HG02852 (cell line): ENCODE measurements around the gene BCO1.

Source experiments
- ATAC-seq: cut with Tn5 transposase; IDR thresholded peaks from one replicate; pipeline ENCODE4 v1.9.1; 2021; ENCODE audit warnings: mild to moderate bottlenecking, moderate library complexity; ENCODE audit not compliant: unreplicated experiment

BCO1 gene

DNA sequence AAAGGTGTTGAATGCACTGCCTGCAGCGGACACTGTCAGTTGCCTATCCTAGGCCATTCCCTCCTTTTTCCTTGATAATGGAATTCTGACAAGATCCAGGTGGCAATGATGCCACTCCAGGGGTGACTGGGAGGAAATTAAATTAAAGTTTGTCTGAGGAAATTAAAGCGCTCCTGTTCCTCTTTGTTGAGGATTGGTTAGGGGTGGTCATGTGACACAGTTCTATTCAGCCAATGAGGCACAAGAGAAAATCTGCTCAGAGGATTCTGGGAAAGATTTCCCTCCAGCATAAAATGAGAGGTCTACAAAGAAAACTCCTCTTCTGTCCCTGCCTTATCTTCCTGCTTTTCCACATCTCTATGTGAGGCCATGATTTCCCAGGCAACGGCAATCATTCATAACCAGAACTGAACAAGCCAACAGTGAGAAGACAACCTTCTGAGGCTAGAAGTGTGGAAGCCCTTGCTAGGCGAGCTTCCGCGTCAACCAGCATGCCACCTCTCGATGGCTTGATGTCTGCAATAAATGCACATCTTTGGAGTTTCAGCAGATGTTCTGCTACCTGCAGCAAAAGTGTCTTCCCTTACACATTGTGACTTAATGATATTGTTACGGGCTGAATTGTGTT lies 5.6 kb upstream of the BCO1 start:
- no peak for ATAC-seq

- ATAC-seq, result no peak
These were observed 1.2 kb upstream of the BCO1 start for GRCh38 chr16:81237282-81237681.

- ATAC-seq, result no peak
These were observed 570 bp upstream of the BCO1 start for GRCh38 chr16:81237942-81238295.

DNA sequence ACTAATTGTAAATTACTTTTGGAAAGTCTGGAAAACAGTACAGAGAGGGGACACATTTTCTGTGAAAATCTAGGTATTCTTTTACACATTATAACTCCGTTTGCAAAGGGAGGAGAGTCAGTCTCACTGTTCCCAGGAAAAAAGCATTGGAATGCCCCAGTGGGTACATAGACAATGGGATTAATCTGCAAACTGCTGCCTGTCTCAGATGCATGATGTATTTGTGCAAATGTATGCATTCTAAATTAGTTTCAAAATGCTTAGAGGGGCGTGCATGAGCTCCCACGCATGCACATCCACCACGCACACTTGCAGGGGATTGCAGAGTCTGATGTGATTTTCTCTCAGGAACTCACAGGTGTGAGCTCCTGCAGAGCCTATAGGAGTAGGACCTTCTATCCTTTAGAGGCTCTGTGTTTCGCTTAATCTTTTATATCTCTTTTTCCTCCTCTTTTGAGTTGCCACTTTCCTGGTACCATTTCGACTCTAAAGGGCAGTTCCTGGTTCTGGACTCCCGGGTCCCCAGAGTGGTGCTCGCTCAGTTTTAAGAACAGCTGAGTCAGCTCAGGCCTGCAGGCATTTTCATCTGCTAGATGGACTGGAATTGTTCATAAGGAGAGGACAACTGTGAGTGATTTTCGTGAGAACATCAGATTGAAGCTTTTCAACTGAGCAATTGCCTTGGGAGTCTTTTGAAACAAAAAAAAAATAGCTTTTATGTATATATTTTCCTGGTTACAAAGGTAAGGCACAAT lies 1.1 kb downstream of the BCO1 start:
- no peak for ATAC-seq

DNA sequence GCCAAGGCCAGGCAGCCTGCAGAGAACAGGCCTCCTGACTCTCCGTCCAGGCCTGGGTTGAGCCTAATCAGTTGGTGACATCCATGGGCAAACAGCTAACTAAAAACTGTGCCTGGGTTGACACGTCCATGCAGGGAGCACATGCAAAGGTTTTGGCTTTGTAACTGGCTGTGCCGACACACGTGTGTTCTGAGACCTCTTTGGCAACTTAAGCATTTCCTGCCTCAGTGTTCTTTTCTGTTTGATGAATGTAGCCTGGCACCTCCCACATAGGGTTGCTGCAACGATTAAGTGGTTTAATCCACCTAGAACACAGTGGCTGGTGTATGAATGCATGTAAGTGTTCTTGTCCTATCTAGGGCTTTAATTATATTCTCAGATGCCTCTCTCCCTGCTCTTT lies 3.2 kb downstream of the BCO1 start:
- no peak for ATAC-seq

DNA sequence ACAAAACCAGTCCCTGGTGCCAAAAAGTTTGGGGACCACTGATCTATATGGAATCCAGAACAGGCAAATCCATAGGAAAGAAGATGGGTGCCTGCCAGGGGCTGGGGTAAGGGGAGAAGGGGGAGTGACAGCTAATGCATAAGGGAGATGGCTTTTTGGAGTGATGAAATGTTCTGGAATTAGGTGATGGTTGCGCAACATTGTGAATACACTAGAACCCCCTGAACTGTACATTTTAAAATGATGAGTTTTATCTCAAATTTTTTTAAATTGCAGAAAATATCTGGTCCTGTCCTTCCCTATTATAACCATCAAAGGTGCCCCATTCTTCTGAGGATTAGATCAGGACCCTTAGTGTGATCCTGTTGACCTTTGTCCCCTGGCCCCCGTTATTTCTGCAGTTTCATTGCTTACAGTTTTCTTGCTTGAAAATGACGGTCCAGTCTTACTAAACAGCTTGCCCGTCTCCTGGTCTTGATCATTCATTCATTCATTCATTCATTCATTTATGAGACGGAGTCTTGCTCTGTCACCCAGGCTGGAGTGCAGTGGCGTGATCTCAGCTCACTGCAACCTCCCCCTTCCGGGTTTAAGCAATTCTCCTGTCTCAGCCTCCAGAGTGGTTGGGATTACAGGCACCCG lies 4.6 kb downstream of the BCO1 start:
- no peak for ATAC-seq

GRCh38 chr16:81243942-81244341 lies 5.5 kb downstream of the BCO1 start:
- ATAC-seq, result no peak

DNA sequence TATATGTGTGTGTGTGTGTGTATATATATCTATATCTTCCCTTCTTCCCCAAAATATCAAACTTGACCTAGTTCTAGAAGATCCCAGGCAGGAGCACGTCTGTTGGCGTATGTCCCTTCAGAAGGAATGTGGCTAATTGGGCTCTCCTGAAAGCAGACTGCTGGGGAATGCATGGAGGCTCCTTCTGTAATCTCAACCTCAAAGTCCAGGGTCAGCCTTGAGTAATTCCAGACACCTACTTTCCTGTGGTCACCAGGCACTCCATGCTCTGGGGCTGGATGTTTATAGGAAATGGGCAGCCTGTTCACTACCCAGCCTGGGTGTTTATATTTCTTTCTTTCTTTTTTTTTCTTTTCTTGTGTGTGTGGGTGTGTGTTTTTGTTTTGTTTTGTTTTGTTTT lies 13.4 kb downstream of the BCO1 start:
- no peak for ATAC-seq

DNA sequence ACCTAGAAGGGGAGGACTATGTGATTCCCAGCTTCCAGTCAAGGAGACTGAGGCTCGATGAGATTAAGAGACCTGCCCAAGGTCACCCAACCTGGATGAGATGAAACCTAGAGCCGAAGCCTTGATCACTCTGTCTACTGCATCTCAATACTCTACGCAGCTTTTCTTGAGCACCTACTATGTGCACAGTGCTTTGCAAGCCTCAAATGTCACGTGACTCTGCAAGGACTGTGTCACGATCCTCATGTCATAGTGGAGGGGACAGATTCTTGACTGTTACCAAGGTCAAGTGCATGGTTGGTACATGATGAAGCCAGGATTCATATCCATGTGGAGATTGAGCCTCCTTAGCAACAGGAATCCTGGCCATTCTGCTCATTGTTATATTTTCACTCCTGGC lies 14.7 kb downstream of the BCO1 start:
- no peak for ATAC-seq

GRCh38 chr16:81254922-81255526 lies 16.5 kb downstream of the BCO1 start:
- ATAC-seq, result no peak

- ATAC-seq, result no peak
These were observed 21.4 kb downstream of the BCO1 start for GRCh38 chr16:81259916-81260315.

DNA sequence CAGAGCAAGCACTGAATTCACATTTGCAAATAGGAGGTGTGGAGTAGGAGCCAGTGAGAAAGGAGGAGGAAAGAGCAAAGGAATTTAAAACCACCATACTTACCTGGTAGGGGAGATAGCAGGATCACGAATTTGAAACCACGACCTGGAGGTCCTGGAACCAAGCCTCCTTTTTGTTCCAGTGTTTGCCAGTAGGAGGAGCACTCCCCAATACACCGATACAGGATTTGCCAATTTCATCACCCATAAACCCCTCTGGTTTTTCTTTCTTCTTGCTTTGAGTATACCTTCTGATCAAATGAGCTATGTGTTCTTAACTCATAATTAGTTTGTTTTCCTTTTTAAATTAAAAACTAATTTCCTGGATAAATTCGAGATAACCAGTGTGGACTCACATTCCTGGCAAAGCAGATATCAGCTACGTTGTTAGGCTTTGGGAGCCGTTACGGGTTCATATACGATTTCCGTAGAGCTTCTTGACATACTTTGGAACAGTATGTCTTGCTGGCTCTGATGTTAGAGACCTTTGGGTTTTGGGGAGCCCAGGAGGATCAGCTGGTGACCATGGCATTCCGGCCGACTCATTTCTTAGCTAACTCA lies 22.7 kb downstream of the BCO1 start:
- no peak for ATAC-seq

DNA sequence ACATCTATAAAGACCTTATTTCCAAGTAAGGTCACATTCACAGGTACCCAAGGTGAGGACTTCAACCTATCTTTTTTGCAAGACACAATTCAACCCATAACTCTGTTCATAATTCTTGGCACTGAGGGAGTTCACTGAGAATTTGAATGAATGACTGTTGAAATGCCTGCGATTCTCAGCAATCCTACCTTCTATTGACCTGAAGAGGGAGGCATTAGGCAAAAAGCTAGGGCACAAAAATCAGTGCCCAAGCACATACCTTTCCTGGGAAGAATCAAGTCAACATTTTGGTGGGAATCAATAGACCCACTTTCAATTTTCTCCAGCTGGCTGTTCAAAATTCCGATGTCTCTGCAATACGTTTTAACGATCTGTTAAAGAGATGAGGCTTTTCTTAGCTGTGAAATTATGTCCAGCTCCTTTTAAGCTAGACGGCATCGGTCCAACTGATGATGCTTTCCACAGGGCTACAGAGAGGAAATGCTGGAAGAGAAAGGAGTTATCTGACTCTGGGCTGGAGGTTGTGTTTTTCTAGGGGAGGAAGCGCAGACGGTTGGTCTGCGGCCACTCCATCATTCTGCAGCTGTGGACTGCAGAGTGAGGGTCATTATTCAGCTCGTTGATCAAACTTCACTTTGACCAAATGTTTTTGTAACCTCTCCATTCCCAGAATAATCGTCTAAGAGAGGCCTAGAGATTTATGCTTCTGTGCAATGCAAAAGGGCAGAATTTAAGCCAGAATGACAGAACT lies 25.2 kb downstream of the BCO1 start:
- no peak for ATAC-seq

GRCh38 chr16:81264386-81264785 lies 25.9 kb downstream of the BCO1 start:
- ATAC-seq, result no peak

DNA sequence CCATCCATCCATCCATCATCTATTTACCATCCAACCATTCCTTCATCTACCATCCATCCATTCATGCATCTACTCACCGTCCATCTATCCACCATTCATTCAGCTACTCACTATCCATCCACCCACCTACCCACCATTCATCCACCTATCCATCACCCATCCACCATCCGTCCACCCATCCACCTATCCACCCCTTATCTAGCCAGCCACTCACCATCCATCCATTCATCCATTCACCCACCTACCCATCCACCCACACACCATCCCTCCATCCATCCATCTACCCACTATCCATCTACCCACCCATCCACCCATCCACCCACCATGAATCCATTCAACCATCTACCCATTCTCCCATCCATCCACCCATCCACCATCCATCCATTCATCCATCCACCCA lies 26.6 kb downstream of the BCO1 start:
- ATAC-seq, result no peak

- no peak for ATAC-seq
These were observed 27.4 kb downstream of the BCO1 start for GRCh38 chr16:81265658-81266451.

DNA sequence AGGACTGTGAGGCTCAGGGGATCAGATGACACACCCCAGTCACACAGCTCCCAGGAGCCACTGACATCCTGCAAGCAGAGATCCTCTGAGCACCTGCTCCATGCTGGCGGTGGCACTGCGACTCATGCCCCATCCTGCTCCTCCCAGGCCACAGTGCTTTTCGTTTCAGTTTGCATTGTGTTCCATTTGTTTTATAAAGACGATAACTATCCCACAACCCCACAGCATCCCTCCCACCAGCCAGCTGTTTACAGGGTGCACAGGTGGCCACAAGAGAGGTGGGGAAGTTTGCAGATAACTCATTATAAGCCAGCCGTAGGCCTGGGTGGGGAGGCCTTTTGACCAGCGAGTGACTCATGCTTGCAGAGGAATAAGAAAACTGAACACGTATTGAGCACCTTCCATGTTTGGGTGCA lies 28.2 kb downstream of the BCO1 start:
- no peak for ATAC-seq

- ATAC-seq, result no peak
These were observed 30.0 kb downstream of the BCO1 start for GRCh38 chr16:81268509-81268908.

DNA sequence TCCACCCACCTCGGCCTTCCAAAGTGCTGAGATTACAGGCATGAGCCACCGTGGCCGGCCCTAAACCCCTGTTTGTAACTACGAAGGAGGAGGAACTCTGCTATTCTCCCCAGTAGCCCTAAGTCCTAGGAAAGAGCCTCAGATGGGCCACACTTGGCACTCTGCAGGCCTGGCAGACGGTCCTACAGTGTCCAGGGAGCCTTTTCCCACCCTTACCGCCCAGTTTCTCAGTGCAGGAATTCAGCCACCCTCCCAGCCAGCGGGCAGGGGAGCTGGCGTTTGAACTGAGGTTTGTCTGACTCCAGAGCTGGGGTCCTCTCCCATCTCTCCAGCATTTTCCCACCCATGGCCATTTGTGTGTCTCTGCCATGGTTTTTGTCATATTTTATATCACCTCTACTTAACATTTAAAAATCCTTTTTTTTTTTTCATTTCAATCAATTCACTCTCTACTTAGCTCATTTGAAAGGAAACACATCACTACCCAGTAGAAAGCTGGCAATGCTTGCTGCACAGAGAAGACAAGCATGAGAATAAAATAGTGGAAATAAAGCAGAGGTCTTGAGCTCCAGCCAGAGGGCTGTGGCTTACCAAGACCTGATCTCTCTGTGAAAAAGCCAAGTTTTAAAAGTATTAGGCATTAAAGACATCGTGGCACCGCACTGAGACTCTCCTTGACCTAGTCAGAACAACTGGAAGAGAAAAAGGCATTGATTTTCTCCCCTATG lies 34.9 kb downstream of the BCO1 start:
- ATAC-seq, result no peak
